ENCODE data around the gene MEP1A. TPM values are rescaled to one million over a fixed set of nuclear protein-coding genes. Genes with fewer than 3 reads are reported as not detected.

MEP1A gene
- total RNA-seq, 3 donors from 2014 or later (not counting 1 experiment from before 2014, with no cell fraction given): not detected

- H3K27ac ChIP-seq (ENCODE audit: low read length): no peak overlapping the region
- H3K4me1 ChIP-seq (ENCODE audit: control insufficient read depth, insufficient read depth, low read length): no peaks in the 10 kb centered on the region
- Mint-ChIP-seq H3K27me3 (ENCODE audit: low read depth in 2 of 2) (peaks cover 3 to 6% of the 10 kb centered on the region in 2 donors), H3K27ac (no peak overlapping the region), H3K36me3 (no peaks in the 10 kb centered on the region), H3K4me3 (no peak overlapping the region), H3K9me3 (no peaks in the 10 kb centered on the region), H3K4me1 (no peaks in the 10 kb centered on the region)
- intact Hi-C loops (cut with micrococcal nuclease): no loop called here
- TF ChIP-seq CTCF (IDR thresholded peaks at IDR 0.05): no peak
- DNase-seq (no peak), ATAC-seq (no peak)
- H3K36me3 ChIP-seq (ENCODE audit: control insufficient read depth, insufficient read depth, low read length): no peaks in the 10 kb centered on the region
- H3K4me3 ChIP-seq (ENCODE audit: low read length): no peak overlapping the region
- 89% methylated on average over 1 of the region's 2 CpGs for WGBS (ENCODE audit: insufficient coverage)
- no peaks in the 10 kb centered on the region for H3K27me3 ChIP-seq (ENCODE audit: control insufficient read depth, insufficient read depth, low read length)
- no peaks in the 10 kb centered on the region for H3K9me3 ChIP-seq (ENCODE audit: control insufficient read depth, insufficient read depth, low read length)
Measured at GRCh38 chr6:46862381-46862780, 69.2 kb downstream of the MEP1A start.

GRCh38 chr6:46863791-46864190 is 70.6 kb downstream of the MEP1A start:
- H3K27me3 Mint-ChIP-seq (ENCODE audit: low read depth in 2 of 2): peaks cover 3 to 6% of the 10 kb centered on the region in 2 donors
- no peak for ATAC-seq
- TF ChIP-seq CTCF (IDR thresholded peaks at IDR 0.05): no peak
- H3K9me3 Mint-ChIP-seq: no peaks in the 10 kb centered on the region
- 77% methylated on average over 2 of the region's 3 CpGs for WGBS (ENCODE audit: insufficient coverage)
- intact Hi-C loops (cut with micrococcal nuclease): no loop called here
- Histone ChIP-seq H3K27me3 (ENCODE audit: control insufficient read depth, insufficient read depth, low read length) (no peaks in the 10 kb centered on the region), H3K4me1 (ENCODE audit: control insufficient read depth, insufficient read depth, low read length) (no peaks in the 10 kb centered on the region), H3K27ac (ENCODE audit: low read length) (no peak overlapping the region), H3K36me3 (ENCODE audit: control insufficient read depth, insufficient read depth, low read length) (no peaks in the 10 kb centered on the region), H3K9me3 (ENCODE audit: control insufficient read depth, insufficient read depth, low read length) (no peaks in the 10 kb centered on the region), H3K4me3 (ENCODE audit: low read length) (no peak overlapping the region)
- no peak for DNase-seq
- H3K36me3 Mint-ChIP-seq: no peaks in the 10 kb centered on the region
- no peak overlapping the region for H3K27ac Mint-ChIP-seq
- H3K4me3 Mint-ChIP-seq: no peak overlapping the region
- no peaks in the 10 kb centered on the region for H3K4me1 Mint-ChIP-seq

DNA sequence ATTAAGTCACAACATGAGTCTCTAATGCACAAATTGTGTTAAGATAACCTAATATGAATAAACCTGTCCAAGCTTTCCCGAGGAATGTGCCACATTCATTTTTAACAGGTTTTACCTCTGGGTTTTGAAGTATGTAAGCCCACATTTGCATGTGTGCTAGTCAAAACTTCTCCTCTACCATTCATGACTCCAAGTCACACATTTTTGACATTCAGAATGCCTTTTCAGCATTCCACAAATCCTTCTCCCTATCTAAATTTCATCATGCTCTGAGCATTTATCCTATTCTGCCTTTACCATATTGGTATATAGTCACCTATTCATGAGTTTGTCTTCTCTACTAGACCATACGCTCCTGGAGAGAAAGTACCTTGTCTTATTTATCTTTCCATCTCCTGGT is 72.0 kb downstream of the MEP1A start:
- no peaks in the 10 kb centered on the region for H3K9me3 ChIP-seq (ENCODE audit: control insufficient read depth, insufficient read depth, low read length)
- ATAC-seq (no peak), DNase-seq (no peak)
- Mint-ChIP-seq H3K4me3 (no peak overlapping the region), H3K9me3 (no peaks in the 10 kb centered on the region), H3K27me3 (ENCODE audit: low read depth in 2 of 2) (peaks cover 3 to 6% of the 10 kb centered on the region in 2 donors), H3K36me3 (no peaks in the 10 kb centered on the region), H3K27ac (no peak overlapping the region), H3K4me1 (no peaks in the 10 kb centered on the region)
- 87% methylated on average over 1 of the region's 2 CpGs for WGBS (ENCODE audit: insufficient coverage)
- H3K36me3 ChIP-seq (ENCODE audit: control insufficient read depth, insufficient read depth, low read length): no peaks in the 10 kb centered on the region
- no peak for TF ChIP-seq CTCF (IDR thresholded peaks at IDR 0.05)
- H3K27ac ChIP-seq (ENCODE audit: low read length): no peak overlapping the region
- H3K27me3 ChIP-seq (ENCODE audit: control insufficient read depth, insufficient read depth, low read length): no peaks in the 10 kb centered on the region
- no peaks in the 10 kb centered on the region for H3K4me1 ChIP-seq (ENCODE audit: control insufficient read depth, insufficient read depth, low read length)
- no peak overlapping the region for H3K4me3 ChIP-seq (ENCODE audit: low read length)
- intact Hi-C loops (cut with micrococcal nuclease): no loop called here

DNA sequence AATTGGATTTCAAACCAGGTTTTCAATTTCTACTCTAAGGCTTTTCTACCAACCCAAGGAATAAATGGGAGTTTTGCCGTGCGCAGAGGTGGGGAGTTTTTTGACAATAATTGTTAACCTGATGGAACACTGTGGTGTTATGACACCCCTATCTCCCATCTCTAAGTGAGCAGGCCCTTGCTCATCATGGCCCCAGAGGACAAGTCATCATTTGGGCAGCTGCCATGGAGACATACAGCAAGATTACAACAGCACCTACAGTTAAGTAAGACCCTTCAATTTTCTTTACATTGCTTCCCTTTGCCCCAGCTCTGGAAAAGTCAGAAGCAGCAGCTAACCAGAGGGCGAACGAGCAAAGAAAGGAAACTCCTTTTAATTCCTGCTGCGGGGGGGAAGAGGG is 74.2 kb downstream of the MEP1A start:
- no peaks in the 10 kb centered on the region for H3K9me3 Mint-ChIP-seq
- WGBS (ENCODE audit: insufficient coverage): 56% methylated on average over 3 of the region's 5 CpGs
- no peaks in the 10 kb centered on the region for H3K4me1 Mint-ChIP-seq
- Histone ChIP-seq H3K36me3 (ENCODE audit: control insufficient read depth, insufficient read depth, low read length) (no peaks in the 10 kb centered on the region), H3K27me3 (ENCODE audit: control insufficient read depth, insufficient read depth, low read length) (no peaks in the 10 kb centered on the region), H3K9me3 (ENCODE audit: control insufficient read depth, insufficient read depth, low read length) (no peaks in the 10 kb centered on the region), H3K27ac (ENCODE audit: low read length) (no peak overlapping the region), H3K4me3 (ENCODE audit: low read length) (no peak overlapping the region), H3K4me1 (ENCODE audit: control insufficient read depth, insufficient read depth, low read length) (no peaks in the 10 kb centered on the region)
- no peaks in the 10 kb centered on the region for H3K36me3 Mint-ChIP-seq
- no peak for TF ChIP-seq CTCF (IDR thresholded peaks at IDR 0.05)
- no peak overlapping the region for H3K4me3 Mint-ChIP-seq
- intact Hi-C loops (cut with micrococcal nuclease): no loop called here
- H3K27me3 Mint-ChIP-seq (ENCODE audit: low read depth in 2 of 2): peaks cover 3 to 6% of the 10 kb centered on the region in 2 donors
- ATAC-seq (no peak), DNase-seq (no peak)
- H3K27ac Mint-ChIP-seq: no peak overlapping the region
